Skeletal muscle cell (primary cell): ENCODE results near the gene MDFIC.

Source experiments
- DNase-seq: peaks from one replicate; pipeline ENCODE4 v3.0.0-alpha.2; 2010; ENCODE audit warnings: low read depth
- H3K4me3 ChIP-seq: 2 replicates; pipeline ENCODE4 v1.5.1; 2011; ENCODE audit warnings: low read depth, mild to moderate bottlenecking, control low read depth, low read length, moderate library complexity

The MDFIC gene

GRCh38 chr7:114924038-114924712, 2.3 kb downstream of the MDFIC start:
- peak overlapping the region; percentile 77 for H3K4me3 ChIP-seq

DNA sequence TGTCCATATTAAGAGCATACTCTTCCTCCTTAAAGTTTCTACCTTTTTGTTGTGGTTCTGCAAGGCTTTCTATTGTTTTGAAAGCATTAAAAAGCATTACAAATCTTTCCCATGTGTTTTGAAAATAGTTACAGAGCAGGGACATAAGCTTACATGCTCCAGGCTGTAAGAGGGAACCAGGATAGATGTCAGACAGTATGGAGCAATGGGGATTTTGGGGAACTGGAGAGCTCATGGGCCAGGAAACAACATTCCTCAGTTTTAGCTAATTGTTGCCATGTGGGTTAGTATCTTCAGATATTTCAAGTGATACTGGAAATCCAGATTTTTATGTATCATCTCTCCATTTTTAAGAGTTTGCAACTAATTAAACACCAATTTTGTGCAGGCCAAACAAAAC, 3.5 kb downstream of the MDFIC start:
- DNase-seq, result no peak

More at GRCh38 chr7:114924038-114924712, 2.3 kb downstream of the MDFIC start:
- no peak for DNase-seq

DNA sequence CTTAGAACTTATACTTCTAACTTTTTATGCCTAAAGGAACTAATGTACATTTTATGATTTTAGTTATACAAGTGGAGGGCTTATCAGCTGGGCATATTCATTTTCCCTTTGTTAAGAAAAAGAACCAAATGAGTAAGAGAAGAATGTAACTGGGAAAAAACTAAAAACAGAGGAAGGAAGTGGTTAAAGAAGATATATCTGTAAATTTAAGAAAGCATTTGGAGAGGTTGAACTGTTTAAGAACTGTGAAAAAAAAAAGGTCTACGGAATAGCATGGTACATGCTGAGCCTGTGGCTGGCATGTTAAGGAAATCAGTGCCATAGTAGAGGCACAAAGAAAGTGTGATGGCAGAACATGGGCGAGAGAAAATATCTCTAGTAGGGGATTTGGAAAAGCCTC, 6.2 kb downstream of the MDFIC start:
- no peak for DNase-seq
- H3K4me3 ChIP-seq, result no peak overlapping the region

More for the DNA sequence above, 3.5 kb downstream of the MDFIC start:
- H3K4me3 ChIP-seq, result no peak overlapping the region

- DNase-seq, result no peak
- H3K4me3 ChIP-seq, result no peak overlapping the region
Observed at GRCh38 chr7:114929570-114929969, 7.7 kb downstream of the MDFIC start.

GRCh38 chr7:114930107-114930661, 8.3 kb downstream of the MDFIC start:
- H3K4me3 ChIP-seq, result no peak overlapping the region
- peak; percentile 65 for DNase-seq

DNA sequence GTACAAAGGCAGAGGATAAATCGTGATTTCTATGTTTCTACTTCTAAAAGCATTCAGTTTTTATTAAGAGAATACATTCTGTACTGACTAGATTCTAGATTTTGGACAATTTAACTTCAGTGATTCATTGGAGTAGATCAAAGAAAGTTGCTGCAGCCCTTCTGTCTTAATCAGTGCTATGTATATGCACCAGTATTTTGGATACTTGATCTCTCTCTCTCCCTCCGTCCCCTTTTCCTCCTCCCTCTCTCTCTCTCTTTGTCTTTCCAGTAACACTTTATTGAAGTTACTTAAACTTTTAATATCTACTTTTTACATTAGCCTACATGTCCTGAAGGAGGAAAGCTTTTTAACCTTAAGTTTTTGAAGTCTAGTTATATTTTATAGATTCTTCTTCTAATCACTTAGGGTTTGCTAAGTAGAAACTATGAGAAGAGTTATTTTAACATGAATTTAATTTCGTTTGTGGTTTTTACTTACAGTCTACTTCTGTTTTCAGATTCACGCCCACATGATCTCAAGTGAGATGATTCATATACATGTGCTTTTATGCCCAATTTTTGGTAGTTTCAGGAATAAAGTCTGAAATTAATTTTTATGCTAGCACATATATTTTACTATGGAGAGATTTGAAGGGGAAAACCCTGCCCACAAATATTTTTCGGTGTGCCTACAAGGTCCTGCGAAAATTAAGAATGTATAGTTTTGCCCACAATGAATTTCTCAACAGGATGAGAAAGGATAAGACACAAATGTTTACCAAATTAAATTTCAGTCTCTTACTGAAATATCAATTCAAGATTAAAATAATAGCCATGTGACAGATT, 9.1 kb downstream of the MDFIC start:
- DNase-seq, result no peak
- no peak overlapping the region for H3K4me3 ChIP-seq

GRCh38 chr7:114931656-114932011, 9.7 kb downstream of the MDFIC start:
- DNase-seq, result no peak
- H3K4me3 ChIP-seq, result no peak overlapping the region

DNA sequence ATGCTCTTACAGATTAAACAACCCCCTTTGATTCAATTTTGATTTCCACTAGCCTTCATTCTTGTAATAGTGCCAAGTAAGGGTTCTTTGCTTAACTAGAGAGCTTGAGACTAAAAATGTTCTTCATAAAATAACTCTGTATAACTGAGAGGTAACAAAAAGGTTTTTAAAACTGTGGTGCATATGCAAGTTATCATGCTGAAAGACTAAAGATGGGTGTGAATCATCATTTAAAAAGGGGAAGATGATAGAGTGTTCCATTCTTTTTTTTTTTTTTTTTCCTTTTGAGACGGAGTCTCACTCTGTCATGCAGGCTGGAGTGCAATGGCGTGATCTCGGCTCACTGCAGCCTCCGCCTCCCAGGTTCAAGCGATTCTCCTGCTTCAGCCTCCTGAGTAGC, 11.1 kb downstream of the MDFIC start:
- DNase-seq, result no peak
- H3K4me3 ChIP-seq, result no peak overlapping the region

GRCh38 chr7:114933658-114934057, 11.8 kb downstream of the MDFIC start:
- no peak for DNase-seq
- H3K4me3 ChIP-seq, result no peak overlapping the region

GRCh38 chr7:114934086-114934485, 12.2 kb downstream of the MDFIC start:
- no peak overlapping the region for H3K4me3 ChIP-seq
- no peak for DNase-seq

- DNase-seq, result no peak
- no peak overlapping the region for H3K4me3 ChIP-seq
Observed at GRCh38 chr7:114934713-114935112, 12.8 kb downstream of the MDFIC start.

- no peak overlapping the region for H3K4me3 ChIP-seq
- DNase-seq, result no peak
Observed at GRCh38 chr7:114936471-114936870, 14.6 kb downstream of the MDFIC start.

DNA sequence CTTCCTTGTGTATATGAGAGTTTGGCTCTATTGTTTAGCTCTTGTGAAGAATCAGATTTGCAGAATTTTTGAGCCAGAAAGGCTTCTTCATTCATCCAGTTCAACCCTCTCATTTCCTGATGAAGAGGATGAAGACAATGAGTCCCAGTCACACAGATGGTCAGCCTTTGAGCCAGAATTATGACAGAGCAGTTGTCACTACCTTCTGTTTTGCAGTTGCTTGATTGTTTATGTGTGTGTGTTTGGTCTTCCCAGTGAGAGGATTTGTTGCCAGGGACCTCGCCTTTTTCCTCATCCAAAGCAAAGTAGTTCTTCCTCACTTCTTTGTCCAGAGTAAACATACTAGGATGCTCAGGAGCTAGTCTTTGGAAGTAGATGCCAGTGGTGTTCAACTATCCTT, 15.6 kb downstream of the MDFIC start:
- H3K4me3 ChIP-seq, result no peak overlapping the region
- DNase-seq, result no peak

DNA sequence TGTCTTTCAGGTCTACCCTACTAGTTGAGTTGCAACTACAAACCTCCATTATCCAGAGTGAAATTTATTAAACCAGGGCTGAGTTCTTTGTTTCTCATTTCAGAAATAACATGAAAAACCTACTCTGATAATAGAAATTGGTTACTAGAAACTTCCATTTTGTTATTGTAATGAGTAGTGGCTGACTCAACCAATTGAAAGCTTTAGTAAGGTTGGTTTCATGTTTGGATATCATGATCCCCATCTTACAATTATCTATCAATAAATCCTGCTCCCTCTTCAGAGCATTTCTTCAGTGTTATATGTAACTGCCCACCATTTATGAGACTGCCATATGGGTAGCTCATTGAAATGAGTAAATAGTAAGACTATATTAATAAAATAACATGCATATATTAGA, 16.9 kb downstream of the MDFIC start:
- no peak overlapping the region for H3K4me3 ChIP-seq
- no peak for DNase-seq

DNA sequence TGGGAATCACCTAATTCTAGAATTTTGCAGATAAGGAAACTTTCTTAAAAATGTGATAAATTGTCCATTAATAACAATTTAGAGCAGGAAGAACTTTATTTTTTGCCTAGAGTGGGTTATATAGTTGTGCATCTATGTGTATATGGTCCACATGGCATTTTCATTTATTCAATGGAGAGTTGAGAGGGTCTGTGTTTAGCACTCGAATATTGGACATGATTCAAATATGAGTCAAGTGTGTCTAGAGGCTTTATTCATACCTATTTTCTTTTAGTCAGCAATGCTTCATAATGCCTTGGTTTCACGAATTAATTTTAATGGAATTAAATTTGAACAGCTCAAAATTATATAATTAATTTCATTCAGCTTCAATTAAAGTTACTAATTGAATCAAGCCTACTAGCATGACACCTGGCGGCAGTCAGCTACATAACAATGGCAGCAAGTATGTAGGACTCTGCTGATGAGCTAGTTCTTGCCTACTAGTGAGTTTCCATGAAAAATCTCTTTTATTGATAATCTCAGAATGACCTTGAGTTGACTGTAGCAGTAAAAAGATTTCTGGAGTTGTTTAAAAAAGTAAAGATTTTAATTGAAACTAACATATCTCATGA, 17.7 kb downstream of the MDFIC start:
- no peak for DNase-seq
- no peak overlapping the region for H3K4me3 ChIP-seq

DNA sequence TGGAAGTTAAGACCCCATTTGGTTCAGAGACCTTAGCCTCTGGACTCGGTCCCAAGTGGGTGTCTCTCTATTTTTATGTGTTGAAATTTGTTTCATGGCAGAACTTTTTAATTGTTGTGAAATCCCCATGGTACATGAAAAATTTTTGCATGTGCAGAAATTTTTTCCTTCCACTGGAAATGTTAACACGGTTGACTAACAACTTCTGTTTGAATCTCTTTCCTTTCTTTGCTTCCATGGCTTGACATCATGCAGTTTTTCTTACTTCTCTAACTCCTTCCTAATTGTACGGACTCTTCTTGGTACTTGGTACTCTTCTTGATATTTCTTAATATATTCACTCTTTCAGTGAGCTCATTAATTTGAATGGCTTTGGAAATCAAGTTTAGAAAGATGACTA, 18.3 kb downstream of the MDFIC start:
- no peak overlapping the region for H3K4me3 ChIP-seq
- no peak for DNase-seq

DNA sequence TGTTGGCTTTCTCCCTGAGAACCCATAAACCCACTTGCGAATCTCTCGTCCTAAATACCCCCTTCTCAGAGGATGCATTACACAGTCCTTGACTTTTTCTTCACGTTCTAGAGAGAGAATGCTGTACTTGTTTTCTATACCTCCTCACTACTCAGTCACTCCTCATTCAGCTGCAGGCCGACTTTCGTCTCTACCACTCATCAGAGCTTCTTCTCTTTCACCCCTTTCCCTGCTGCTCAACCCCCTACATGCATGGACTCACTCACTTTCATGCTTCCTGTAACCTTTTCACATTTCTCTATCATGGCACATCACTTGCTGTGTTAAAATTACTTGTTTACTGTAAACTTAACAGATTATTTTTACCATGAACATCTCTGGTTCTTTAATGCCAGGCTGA, 19.8 kb downstream of the MDFIC start:
- H3K4me3 ChIP-seq, result no peak overlapping the region
- DNase-seq, result no peak

DNA sequence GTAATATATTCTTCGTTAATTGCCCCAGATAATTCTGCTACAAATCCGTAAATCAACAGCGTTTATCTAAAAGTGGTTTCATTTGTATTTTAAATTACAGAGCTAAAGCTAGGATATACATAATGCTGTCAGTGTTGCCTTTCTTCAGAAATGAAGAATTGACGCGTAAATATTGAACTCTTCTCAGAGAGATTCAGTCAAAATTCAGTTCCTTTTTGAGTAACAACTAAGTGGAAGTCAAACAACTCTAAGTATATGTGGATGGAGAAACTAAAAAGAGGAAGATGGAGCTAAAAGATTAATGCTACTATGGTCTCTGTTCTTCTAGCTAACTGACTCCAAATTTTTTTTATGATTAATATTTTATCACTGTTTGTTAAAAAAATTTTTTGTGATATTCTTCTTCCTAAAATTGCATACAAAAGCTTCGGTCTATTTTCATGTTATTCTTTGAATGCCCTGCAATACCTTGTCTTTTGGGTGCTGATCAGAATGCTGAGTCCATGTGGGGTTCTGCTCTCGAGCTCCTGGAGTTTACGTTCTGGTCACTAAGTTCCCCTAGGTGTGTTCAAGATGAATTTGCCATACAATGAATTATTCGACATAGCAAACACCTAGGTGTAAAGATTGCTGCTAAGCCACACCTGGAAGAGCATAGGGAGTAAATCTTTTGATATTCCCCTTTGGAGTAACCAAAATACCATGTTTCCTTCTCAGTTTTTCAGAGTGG, 20.7 kb downstream of the MDFIC start:
- no peak for DNase-seq
- no peak overlapping the region for H3K4me3 ChIP-seq

DNA sequence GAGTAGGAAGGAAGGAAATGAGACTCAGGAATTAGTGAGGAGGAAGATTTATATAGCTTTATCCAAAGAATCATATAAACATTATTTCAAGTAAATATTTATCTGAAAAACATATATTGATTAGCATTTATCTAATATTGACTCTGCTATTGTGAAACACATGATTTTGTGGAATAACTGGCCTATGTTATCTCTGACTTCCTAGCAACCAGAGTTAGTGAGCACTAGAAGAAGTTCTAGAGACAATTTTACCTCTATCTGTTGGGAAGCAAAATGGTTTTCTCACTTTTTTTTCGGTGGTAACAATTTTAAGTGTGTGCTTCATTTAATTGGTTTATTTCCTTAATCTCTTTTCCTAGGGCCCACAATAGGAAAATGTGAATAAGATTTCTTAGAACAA, 21.6 kb downstream of the MDFIC start:
- H3K4me3 ChIP-seq, result no peak overlapping the region
- no peak for DNase-seq
